Measurements from ENCODE around the gene ARL3. TPM values are rescaled to one million over a fixed set of nuclear protein-coding genes. Genes with fewer than 3 reads are reported as not detected.
"Not testable (repeated sequence)": the region's sequence is repeated elsewhere in the genome, so short reads cannot be mapped to it uniquely, and the experiment has no call there.

Gene ARL3
- total RNA-seq, 1 experiment from 2014 or later = 16.5 TPM

GRCh38 chr10:102743078-102743587 is 28.9 kb upstream of the ARL3 start:
- H3K23ac ChIP-seq (ENCODE audit: insufficient read length, low read depth, low read length) = no peak overlapping the region
- H2AFZ ChIP-seq (ENCODE audit: low read length) = no peak overlapping the region
- no peaks in the 10 kb centered on the region; the same call in 1 of the 2 replicates for H3K79me2 ChIP-seq (ENCODE audit: insufficient read depth, low read length)
- no peaks in the 10 kb centered on the region for H4K20me1 ChIP-seq (ENCODE audit: control insufficient read depth, insufficient read depth, insufficient read length)
- H2BK5ac ChIP-seq (ENCODE audit: insufficient read length, low read length) = no peak overlapping the region
- no peak overlapping the region for H3K4ac ChIP-seq (ENCODE audit: low read depth, low read length)
- H2BK15ac ChIP-seq (ENCODE audit: low read depth, low read length) = no peak overlapping the region
- H3K18ac ChIP-seq (ENCODE audit: insufficient read length, low read depth, low read length) = no peak overlapping the region
- Mint-ChIP-seq H3K9me3 (peaks cover 0 to 3% of the 10 kb centered on the region in 2 experiments; a peak in 1 of 5 replicates), H3K4me3 (peak overlapping the region; percentile 91 to 92), H3K27ac (peak overlapping the region; percentile 6 to 77 (median 76); a peak in 6 of 7 replicates), H3K36me3 (ENCODE audit: insufficient read depth in 1 of 3, low read depth in 3 of 3) (peaks cover 0 to 4% (median 0%) of the 10 kb centered on the region in 3 experiments; a peak in 2 of 7 replicates), H3K27me3 (ENCODE audit: low read depth) (peaks cover 2% of the 10 kb centered on the region), H3K4me1 (peaks cover 26 to 31% of the 10 kb centered on the region in 2 experiments)
- no peak overlapping the region for H3K27ac ChIP-seq (ENCODE audit: insufficient read length, low read depth, low read length)
- H2AK5ac ChIP-seq (ENCODE audit: insufficient read length, low read length) = no peak overlapping the region
- WGBS (ENCODE audit: extremely low coverage, insufficient read length, low lambda C conversion rate) = 100% methylated on average over 2 of the region's 7 CpGs
- H2BK120ac ChIP-seq (ENCODE audit: low read depth, low read length, poor library complexity, severe bottlenecking) = no peak overlapping the region
- H3K56ac ChIP-seq (ENCODE audit: insufficient read length, low read depth, low read length) = no peak overlapping the region
- H3K79me1 ChIP-seq (ENCODE audit: insufficient read depth, low read depth, low read length, poor library complexity, severe bottlenecking) = no peaks in the 10 kb centered on the region
- no peak for DNase-seq
- peaks cover 10% of the 10 kb centered on the region for H3K23me2 ChIP-seq (ENCODE audit: insufficient read length, low read depth, low read length, poor library complexity, severe bottlenecking)
- no peaks in the 10 kb centered on the region for H3K27me3 ChIP-seq (ENCODE audit: insufficient read depth, low read length)
- H4K8ac ChIP-seq (replicated peaks; ENCODE audit: insufficient read length, low read depth, low read length) = no peak overlapping the region
- peak overlapping the region; percentile 35 for H3K4me2 ChIP-seq (ENCODE audit: insufficient read depth, insufficient read length, low read length)
- H3K14ac ChIP-seq (ENCODE audit: insufficient read depth, low read length) = no peak overlapping the region
- H3K9me3 ChIP-seq (ENCODE audit: control insufficient read depth, low read depth, low read length) = no peaks in the 10 kb centered on the region
- no peak for TF ChIP-seq CTCF (conservative IDR thresholded peaks at IDR 0.05)
- no peak overlapping the region for H4K5ac ChIP-seq (ENCODE audit: insufficient read length, low read depth, low read length)
- H2BK20ac ChIP-seq (ENCODE audit: low read depth, low read length, poor library complexity, severe bottlenecking) = no peak overlapping the region
- H3K9ac ChIP-seq (ENCODE audit: extremely low read depth, insufficient read length, low read length) = no peak overlapping the region
- H3K4me1 ChIP-seq (ENCODE audit: insufficient read depth, low read length) = peaks cover 4% of the 10 kb centered on the region; the same call in 1 of the 2 replicates
- H3T11ph ChIP-seq (ENCODE audit: low read length) = peak overlapping the region; percentile 21
- H2BK12ac ChIP-seq (ENCODE audit: insufficient read length, low read depth, low read length) = no peak overlapping the region
- H4K91ac ChIP-seq (ENCODE audit: insufficient read length, low read depth, low read length) = no peak overlapping the region

GRCh38 chr10:102742313-102742712 is 28.1 kb upstream of the ARL3 start:
- H3K27me3 ChIP-seq (ENCODE audit: insufficient read depth, low read length); H4K20me1 ChIP-seq (ENCODE audit: control insufficient read depth, insufficient read depth, insufficient read length); H2BK5ac ChIP-seq (ENCODE audit: insufficient read length, low read length); H3K4me2 ChIP-seq (ENCODE audit: insufficient read depth, insufficient read length, low read length); H4K8ac ChIP-seq (replicated peaks; ENCODE audit: insufficient read length, low read depth, low read length); H3K79me1 ChIP-seq (ENCODE audit: insufficient read depth, low read depth, low read length, poor library complexity, severe bottlenecking); H3K27ac ChIP-seq (ENCODE audit: insufficient read length, low read depth, low read length); DNase-seq; H3K4me1 ChIP-seq (ENCODE audit: insufficient read depth, low read length); H3T11ph ChIP-seq (ENCODE audit: low read length); H2BK12ac ChIP-seq (ENCODE audit: insufficient read length, low read depth, low read length); H3K79me2 ChIP-seq (ENCODE audit: insufficient read depth, low read length); H3K9me3 ChIP-seq (ENCODE audit: control insufficient read depth, low read depth, low read length); H3K27me3 Mint-ChIP-seq (ENCODE audit: low read depth); H3K4ac ChIP-seq (ENCODE audit: low read depth, low read length); H4K91ac ChIP-seq (ENCODE audit: insufficient read length, low read depth, low read length); H3K23ac ChIP-seq (ENCODE audit: insufficient read length, low read depth, low read length); H3K14ac ChIP-seq (ENCODE audit: insufficient read depth, low read length); H3K23me2 ChIP-seq (ENCODE audit: insufficient read length, low read depth, low read length, poor library complexity, severe bottlenecking); H2BK120ac ChIP-seq (ENCODE audit: low read depth, low read length, poor library complexity, severe bottlenecking); H3K9ac ChIP-seq (ENCODE audit: extremely low read depth, insufficient read length, low read length); H2AK5ac ChIP-seq (ENCODE audit: insufficient read length, low read length); H3K4me3 Mint-ChIP-seq; H2BK15ac ChIP-seq (ENCODE audit: low read depth, low read length); H2AFZ ChIP-seq (ENCODE audit: low read length); H3K36me3 Mint-ChIP-seq (ENCODE audit: insufficient read depth in 1 of 3, low read depth in 3 of 3); H3K18ac ChIP-seq (ENCODE audit: insufficient read length, low read depth, low read length); H4K5ac ChIP-seq (ENCODE audit: insufficient read length, low read depth, low read length); H2BK20ac ChIP-seq (ENCODE audit: low read depth, low read length, poor library complexity, severe bottlenecking); H3K56ac ChIP-seq (ENCODE audit: insufficient read length, low read depth, low read length); H3K9me3 Mint-ChIP-seq: not testable (repeated sequence)
- H3K4me1 Mint-ChIP-seq = peaks cover 26 to 31% of the 10 kb centered on the region in 2 experiments
- WGBS (ENCODE audit: extremely low coverage, insufficient read length, low lambda C conversion rate) = no CpG with 5 or more reads among the region's 5 CpGs
- H3K27ac Mint-ChIP-seq = peak overlapping the region in 1 of 3 experiments; percentile 77; a peak in 1 of 7 replicates
